HFFc6 (cell line): ENCODE data around the gene METTL9. TPM values are rescaled to one million over a fixed set of nuclear protein-coding genes. Genes with fewer than 3 reads are reported as not detected.

Source experiments
- DNase-seq: peaks from one replicate; pipeline ENCODE4 v3.0.0-alpha.2; 2018
- H3K27ac Mint-ChIP-seq: 2 replicates; pipeline ENCODE4 v1.8.0; 2020; ENCODE audit warnings: mild to moderate bottlenecking, mixed read lengths
- H3K27me3 Mint-ChIP-seq: 2 replicates; pipeline ENCODE4 v1.8.0; 2021; ENCODE audit warnings: mild to moderate bottlenecking, moderate library complexity, mixed read lengths; ENCODE audit not compliant: insufficient read depth
- H3K36me3 Mint-ChIP-seq: 2 replicates; pipeline ENCODE4 v1.8.0; 2021; ENCODE audit warnings: low read depth, mixed read lengths
- H3K4me1 Mint-ChIP-seq: 2 replicates; pipeline ENCODE4 v1.8.0; 2020; ENCODE audit warnings: low read depth, mixed read lengths
- H3K4me3 Mint-ChIP-seq: 2 replicates; pipeline ENCODE4 v1.8.0; 2020; ENCODE audit warnings: mild to moderate bottlenecking, moderate library complexity, mixed read lengths
- H3K9me3 Mint-ChIP-seq: 2 replicates; pipeline ENCODE4 v1.8.0; 2020; ENCODE audit warnings: mild to moderate bottlenecking, mixed read lengths
- CTCF ChIP-seq: fragments of 200-600 bp; sonication (generic); IDR thresholded peaks from 2 replicates; pipeline ENCODE4 v1.5.0; 2021; ENCODE audit warnings: antibody characterized with exemption, mild to moderate bottlenecking
- total RNA-seq, 6 experiments: library from RNA; stranded (reverse); fragmentation: NEBNext Ultra II Directional; extraction: Animal tissue kit (Norgen Biotek cat#: 25700); gene quantifications; 2 replicates in 1 of 6; 3 replicates in 5 of 6; pipeline ENCODE4 v1.2.3, GENCODE V29; 2021

METTL9 gene
- total RNA-seq, 6 experiments from 2014 or later = 147 to 176 (median 151) TPM

- peaks cover 71% of the 10 kb centered on the region for H3K4me1 Mint-ChIP-seq
- 0 out of 2 replicates have a peak overlapping the region, but pooled peaks have one; percentile 29 for H3K27ac Mint-ChIP-seq
- TF ChIP-seq CTCF = no peak
- no peak overlapping the region for H3K4me3 Mint-ChIP-seq
- no peaks in the 10 kb centered on the region for H3K9me3 Mint-ChIP-seq
- DNase-seq = no peak
- H3K27me3 Mint-ChIP-seq = no peaks in the 10 kb centered on the region; the same call in 1 of the 2 replicates
- H3K36me3 Mint-ChIP-seq = peaks cover 18% of the 10 kb centered on the region
Measured at GRCh38 chr16:21613781-21614180, 14.4 kb downstream of the METTL9 start.

DNA sequence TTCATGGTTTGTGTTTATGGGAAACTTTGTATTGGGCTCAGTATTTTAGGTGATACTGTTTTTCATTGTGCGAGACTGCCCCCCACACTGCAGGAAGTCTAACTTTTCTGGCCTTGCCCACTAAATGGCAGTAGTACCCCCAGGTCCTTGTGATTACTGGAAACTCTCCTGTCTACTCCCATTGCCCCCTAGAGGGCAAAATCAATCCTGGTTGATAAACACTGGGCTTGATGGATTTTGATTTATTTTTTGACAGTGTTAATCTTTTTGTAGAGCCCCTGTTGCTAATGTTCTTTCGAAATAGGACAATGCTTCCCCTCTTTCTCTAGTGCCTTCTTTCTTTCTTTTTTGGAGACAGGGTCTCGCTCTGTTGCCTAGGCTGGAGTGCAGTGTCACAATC is 15.5 kb downstream of the METTL9 start:
- H3K4me3 Mint-ChIP-seq = no peak overlapping the region
- no peak for DNase-seq
- peak; percentile 51 for TF ChIP-seq CTCF
- H3K9me3 Mint-ChIP-seq = no peaks in the 10 kb centered on the region
- no peaks in the 10 kb centered on the region; the same call in 1 of the 2 replicates for H3K27me3 Mint-ChIP-seq
- H3K36me3 Mint-ChIP-seq = peaks cover 21% of the 10 kb centered on the region
- H3K27ac Mint-ChIP-seq = peak overlapping the region; percentile 19; the same call in 1 of the 2 replicates
- peaks cover 70% of the 10 kb centered on the region for H3K4me1 Mint-ChIP-seq

DNA sequence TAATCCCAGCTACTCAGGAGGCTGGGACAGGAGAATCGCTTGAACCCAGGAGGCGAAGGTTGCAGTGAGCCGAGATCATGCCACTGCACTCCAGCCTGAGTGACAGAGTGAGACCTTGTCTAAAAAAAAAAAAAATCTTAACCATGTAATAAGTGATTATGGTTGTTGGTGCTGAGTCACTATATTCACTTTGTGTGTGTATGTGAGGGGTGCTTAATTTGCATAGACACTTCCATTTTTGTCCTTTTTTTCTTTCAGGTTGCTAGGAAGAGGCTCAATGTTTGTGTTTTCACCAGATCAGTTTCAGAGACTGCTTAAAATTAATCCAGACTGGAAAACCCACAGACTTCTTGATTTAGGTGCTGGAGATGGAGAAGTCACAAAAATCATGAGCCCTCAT is 18.2 kb downstream of the METTL9 start:
- H3K4me3 Mint-ChIP-seq = no peak overlapping the region
- peak overlapping the region; percentile 46 for H3K27ac Mint-ChIP-seq
- H3K27me3 Mint-ChIP-seq = no peaks in the 10 kb centered on the region
- no peak for DNase-seq
- H3K4me1 Mint-ChIP-seq = peaks cover 56% of the 10 kb centered on the region
- no peak for TF ChIP-seq CTCF
- H3K36me3 Mint-ChIP-seq = peaks cover 32% of the 10 kb centered on the region
- no peaks in the 10 kb centered on the region for H3K9me3 Mint-ChIP-seq

- no peaks in the 10 kb centered on the region for H3K9me3 Mint-ChIP-seq
- H3K36me3 Mint-ChIP-seq = peaks cover 37% of the 10 kb centered on the region
- peaks cover 50% of the 10 kb centered on the region for H3K4me1 Mint-ChIP-seq
- no peak overlapping the region for H3K27ac Mint-ChIP-seq
- no peak for DNase-seq
- H3K4me3 Mint-ChIP-seq = no peak overlapping the region
- no peaks in the 10 kb centered on the region for H3K27me3 Mint-ChIP-seq
- no peak for TF ChIP-seq CTCF
Measured at GRCh38 chr16:21618281-21618680, 18.9 kb downstream of the METTL9 start.

GRCh38 chr16:21619765-21620425 is 20.5 kb downstream of the METTL9 start:
- no peak overlapping the region for H3K4me3 Mint-ChIP-seq
- H3K4me1 Mint-ChIP-seq = peaks cover 44% of the 10 kb centered on the region
- no peak for DNase-seq
- peak overlapping the region; percentile 1; the same call in 1 of the 2 replicates for H3K27ac Mint-ChIP-seq
- no peak for TF ChIP-seq CTCF
- no peaks in the 10 kb centered on the region for H3K27me3 Mint-ChIP-seq
- H3K9me3 Mint-ChIP-seq = no peaks in the 10 kb centered on the region
- H3K36me3 Mint-ChIP-seq = peaks cover 44% of the 10 kb centered on the region
